GM19043 (cell line): ENCODE data around the gene SHISA5.
"Not testable (repeated sequence)": the region's sequence is repeated elsewhere in the genome, so short reads cannot be mapped to it uniquely, and the experiment has no call there.

Experiments used
- ATAC-seq: cut with Tn5 transposase; IDR thresholded peaks from one replicate; pipeline ENCODE4 v1.9.1; 2021; ENCODE audit warnings: low read depth; ENCODE audit not compliant: unreplicated experiment

SHISA5 gene

GRCh38 chr3:48463703-48464102 lies 40.3 kb downstream of the SHISA5 start:
- ATAC-seq: no peak

- not testable (repeated sequence) for ATAC-seq
Observed at GRCh38 chr3:48461767-48462166, 42.2 kb downstream of the SHISA5 start.

- ATAC-seq: no peak
Observed at GRCh38 chr3:48460517-48460902, 43.5 kb downstream of the SHISA5 start.

- ATAC-seq: no peak
Observed at GRCh38 chr3:48459773-48460516, 44.0 kb downstream of the SHISA5 start.

- no peak for ATAC-seq
Observed at GRCh38 chr3:48459331-48459730, 44.6 kb downstream of the SHISA5 start.

- ATAC-seq: no peak
Observed at GRCh38 chr3:48456456-48456855, 47.5 kb downstream of the SHISA5 start.

GRCh38 chr3:48451270-48451669 lies 52.7 kb downstream of the SHISA5 start:
- ATAC-seq: no peak

GRCh38 chr3:48446425-48447193 lies 57.4 kb downstream of the SHISA5 start, which contains the start of gene ATRIP:
Gene ATRIP (plus strand): TSS chr3:48446737. CDS start chr3:48446846, 109 bp downstream.
- ATAC-seq: peak; percentile 94

- no peak for ATAC-seq
Observed at GRCh38 chr3:48446043-48446424, 57.9 kb downstream of the SHISA5 start.

GRCh38 chr3:48445277-48445882 lies 58.6 kb downstream of the SHISA5 start:
- no peak for ATAC-seq

GRCh38 chr3:48441940-48442339 lies 62.0 kb downstream of the SHISA5 start:
- no peak for ATAC-seq

- no peak for ATAC-seq
Observed at GRCh38 chr3:48440590-48440958, 63.4 kb downstream of the SHISA5 start.

GRCh38 chr3:48439820-48440589 lies 64.0 kb downstream of the SHISA5 start, which contains the start of the genes CCDC51 and TMA7:
Gene CCDC51 (minus strand): TSS chr3:48440119. CDS start chr3:48435128, 4,991 bp downstream.
Gene TMA7 (plus strand): TSS chr3:48440257. CDS start chr3:48440297, 40 bp downstream.
- peak; percentile 92 for ATAC-seq

- ATAC-seq: no peak
Observed at GRCh38 chr3:48437812-48438211, 66.2 kb downstream of the SHISA5 start.

GRCh38 chr3:48436855-48437254 lies 67.1 kb downstream of the SHISA5 start:
- ATAC-seq: no peak

GRCh38 chr3:48436477-48436787 lies 67.5 kb downstream of the SHISA5 start:
- ATAC-seq: no peak

GRCh38 chr3:48435774-48436476 lies 68.0 kb downstream of the SHISA5 start:
- ATAC-seq: no peak

- no peak for ATAC-seq
Observed at GRCh38 chr3:48435223-48435595, 68.8 kb downstream of the SHISA5 start.

- ATAC-seq: no peak
Observed at GRCh38 chr3:48434591-48435222, 69.3 kb downstream of the SHISA5 start.
